ENCODE measurements around the gene C1orf185. TPM values are rescaled to one million over a fixed set of nuclear protein-coding genes. Genes with fewer than 3 reads are reported as not detected.

Gene C1orf185
- total and polyA plus RNA-seq, 9 of the 15 experiments (the other 6 are each of a cell fraction or from before 2014, with no cell fraction given): not detected

DNA sequence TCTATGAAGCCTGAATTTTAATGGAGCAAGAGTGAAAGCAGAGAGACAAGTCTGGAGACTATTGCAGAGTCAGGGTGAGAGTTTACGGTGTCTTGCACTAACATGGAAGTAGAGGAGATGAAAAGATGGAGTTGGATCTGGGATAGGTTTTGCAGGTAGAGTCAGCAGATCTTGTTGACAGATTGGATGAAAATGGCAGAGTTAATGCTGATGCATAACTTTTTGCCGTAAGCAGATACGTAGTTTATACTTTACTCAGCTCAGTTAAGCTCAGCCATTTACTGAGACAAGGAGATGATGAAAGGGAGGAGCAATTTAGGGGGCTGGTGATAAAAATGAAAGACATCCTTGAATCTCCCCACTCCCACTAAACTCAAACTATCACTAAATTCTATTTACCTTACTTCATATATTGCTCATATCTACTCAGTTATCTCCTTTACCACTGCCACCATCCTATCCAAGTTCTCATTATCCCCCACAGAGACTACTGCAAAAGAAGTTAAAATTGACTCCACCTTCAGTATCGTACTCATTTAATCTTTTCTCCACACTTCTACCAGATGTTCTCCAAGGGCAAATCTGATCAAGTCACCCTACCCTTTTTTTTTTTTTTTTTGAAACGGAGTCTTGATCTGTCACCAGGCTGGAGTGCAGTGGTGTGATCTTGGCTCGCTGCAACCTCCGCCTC is 13.8 kb downstream of the C1orf185 start:
- H4K20me1 ChIP-seq (replicated peaks; ENCODE audit: control insufficient read depth, insufficient read depth, low read length): no peaks in the 10 kb centered on the region
- intact Hi-C loops (cut with micrococcal nuclease) (no loop called here), in situ Hi-C loops (cut with MboI) (no loop called here)
- H3K27ac ChIP-seq (ENCODE audit: extremely low read depth, low read depth, low read length): no peak overlapping the region
- CTCF ChIA-PET (ENCODE audit: low intra/inter-chr PET ratio): interaction anchor here (1.1 kb wide), 1 partner anchor 11 kb away, joined by 4 read pairs; no protein-coding TSS in a partner anchor
- ATAC-seq: peak; percentile 57
- no peak overlapping the region for H3K9ac ChIP-seq (ENCODE audit: insufficient read depth in 1 of 2, low read depth in 2 of 2, low read length in 2 of 2)
- H3K4me1 ChIP-seq (replicated peaks in 1 of 2; ENCODE audit: control insufficient read depth in 2 of 2, insufficient read depth in 2 of 2, low read length in 2 of 2): peaks cover 0 to 6% of the 10 kb centered on the region in 2 experiments; a peak in 2 of 5 replicates
- H3K27me3 ChIP-seq (ENCODE audit: control insufficient read depth in 2 of 2, insufficient read depth in 2 of 2, low read length in 2 of 2): peaks cover 9 to 11% of the 10 kb centered on the region in 2 experiments; a peak in 3 of 5 replicates
- no peaks in the 10 kb centered on the region for H3K9me3 ChIP-seq (replicated peaks; ENCODE audit: control insufficient read depth, insufficient read depth, low read depth, low read length)
- no peak overlapping the region; the same call in 1 of the 2 replicates for H3K4me2 ChIP-seq (ENCODE audit: insufficient read depth, low read length)
- DNase-seq (ENCODE audit: extremely low read depth in 1 of 4, low spot score in 3 of 4): no peak
- no peak overlapping the region for H3K4me3 ChIP-seq
- H3K79me2 ChIP-seq (ENCODE audit: control insufficient read depth, insufficient read depth, low read length): no peaks in the 10 kb centered on the region
- POLR2A ChIA-PET: interaction anchor here (0.6 to 1.6 kb wide), 4 partner anchors 13 to 677 kb away, joined by 3 to 4 read pairs (median 3); partner anchors contain the start of gene C1orf185
- FAIRE-seq: no peak
- no peak overlapping the region for H2AFZ ChIP-seq (ENCODE audit: low read depth, low read length)
- no peaks in the 10 kb centered on the region for H3K36me3 ChIP-seq (ENCODE audit: control insufficient read depth, insufficient read depth, low read length)
- BruUV-seq (replicated peaks): no TSS peak
- 8% methylated on average over 7 of the region's 7 CpGs for whole genome bisulfite sequencing (ENCODE audit: insufficient coverage, low coverage, missing lambda C conversion rate)
- no peaks in the 10 kb centered on the region for H3K9me1 ChIP-seq (ENCODE audit: control insufficient read depth, insufficient read depth, low read length)
- TF ChIP-seq, protein P1, sequence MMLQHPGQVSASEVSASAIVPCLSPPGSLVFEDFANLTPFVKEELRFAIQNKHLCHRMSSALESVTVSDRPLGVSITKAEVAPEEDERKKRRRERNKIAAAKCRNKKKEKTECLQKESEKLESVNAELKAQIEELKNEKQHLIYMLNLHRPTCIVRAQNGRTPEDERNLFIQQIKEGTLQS (IDR thresholded peaks at IDR 0.05): peak; percentile 52; the same call in 1 of the 2 replicates
- TF ChIP-seq, protein P1 (CRISPR knock-in tag; conservative IDR thresholded peaks at IDR 0.05): no peak
- TF ChIP-seq, protein P2, sequence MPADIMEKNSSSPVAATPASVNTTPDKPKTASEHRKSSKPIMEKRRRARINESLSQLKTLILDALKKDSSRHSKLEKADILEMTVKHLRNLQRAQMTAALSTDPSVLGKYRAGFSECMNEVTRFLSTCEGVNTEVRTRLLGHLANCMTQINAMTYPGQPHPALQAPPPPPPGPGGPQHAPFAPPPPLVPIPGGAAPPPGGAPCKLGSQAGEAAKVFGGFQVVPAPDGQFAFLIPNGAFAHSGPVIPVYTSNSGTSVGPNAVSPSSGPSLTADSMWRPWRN (IDR thresholded peaks at IDR 0.05; ENCODE audit: low read depth): peak; percentile 73
- no peak for TF ChIP-seq NFIX (CRISPR knock-in tag; IDR thresholded peaks at IDR 0.05; ENCODE audit: low read depth)
- TF ChIP-seq, protein P3, sequence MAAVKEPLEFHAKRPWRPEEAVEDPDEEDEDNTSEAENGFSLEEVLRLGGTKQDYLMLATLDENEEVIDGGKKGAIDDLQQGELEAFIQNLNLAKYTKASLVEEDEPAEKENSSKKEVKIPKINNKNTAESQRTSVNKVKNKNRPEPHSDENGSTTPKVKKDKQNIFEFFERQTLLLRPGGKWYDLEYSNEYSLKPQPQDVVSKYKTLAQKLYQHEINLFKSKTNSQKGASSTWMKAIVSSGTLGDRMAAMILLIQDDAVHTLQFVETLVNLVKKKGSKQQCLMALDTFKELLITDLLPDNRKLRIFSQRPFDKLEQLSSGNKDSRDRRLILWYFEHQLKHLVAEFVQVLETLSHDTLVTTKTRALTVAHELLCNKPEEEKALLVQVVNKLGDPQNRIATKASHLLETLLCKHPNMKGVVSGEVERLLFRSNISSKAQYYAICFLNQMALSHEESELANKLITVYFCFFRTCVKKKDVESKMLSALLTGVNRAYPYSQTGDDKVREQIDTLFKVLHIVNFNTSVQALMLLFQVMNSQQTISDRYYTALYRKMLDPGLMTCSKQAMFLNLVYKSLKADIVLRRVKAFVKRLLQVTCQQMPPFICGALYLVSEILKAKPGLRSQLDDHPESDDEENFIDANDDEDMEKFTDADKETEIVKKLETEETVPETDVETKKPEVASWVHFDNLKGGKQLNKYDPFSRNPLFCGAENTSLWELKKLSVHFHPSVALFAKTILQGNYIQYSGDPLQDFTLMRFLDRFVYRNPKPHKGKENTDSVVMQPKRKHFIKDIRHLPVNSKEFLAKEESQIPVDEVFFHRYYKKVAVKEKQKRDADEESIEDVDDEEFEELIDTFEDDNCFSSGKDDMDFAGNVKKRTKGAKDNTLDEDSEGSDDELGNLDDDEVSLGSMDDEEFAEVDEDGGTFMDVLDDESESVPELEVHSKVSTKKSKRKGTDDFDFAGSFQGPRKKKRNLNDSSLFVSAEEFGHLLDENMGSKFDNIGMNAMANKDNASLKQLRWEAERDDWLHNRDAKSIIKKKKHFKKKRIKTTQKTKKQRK (IDR thresholded peaks at IDR 0.05; ENCODE audit: borderline replicate concordance, low read depth, low read length): no peak
- TF ChIP-seq, protein P4, sequence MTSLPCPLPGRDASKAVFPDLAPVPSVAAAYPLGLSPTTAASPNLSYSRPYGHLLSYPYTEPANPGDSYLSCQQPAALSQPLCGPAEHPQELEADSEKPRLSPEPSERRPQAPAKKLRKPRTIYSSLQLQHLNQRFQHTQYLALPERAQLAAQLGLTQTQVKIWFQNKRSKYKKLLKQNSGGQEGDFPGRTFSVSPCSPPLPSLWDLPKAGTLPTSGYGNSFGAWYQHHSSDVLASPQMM (CRISPR knock-in tag; IDR thresholded peaks at IDR 0.05): no peak
- no peak for TF ChIP-seq ZNF76 (CRISPR knock-in tag; IDR thresholded peaks at IDR 0.05; ENCODE audit: borderline replicate concordance)
- TF ChIP-seq MAFK (IDR thresholded peaks at IDR 0.05; ENCODE audit: low read length): peak; percentile 59
- peak; percentile 59 for TF ChIP-seq MAFF (IDR thresholded peaks at IDR 0.05; ENCODE audit: low read length)
- TF ChIP-seq TEAD4 (IDR thresholded peaks at IDR 0.05; ENCODE audit: low read length): peak; percentile 43; the same call in 1 of the 2 replicates
- no peak for TF ChIP-seq TEAD4 (CRISPR knock-in tag; IDR thresholded peaks at IDR 0.05; ENCODE audit: borderline replicate concordance)
- 0 out of 2 replicates have a peak, but pooled peaks have one; percentile 34 for TF ChIP-seq HDAC2 (IDR thresholded peaks at IDR 0.05)
- no peak for TF ChIP-seq RBM25 (IDR thresholded peaks at IDR 0.05; ENCODE audit: low read depth, low read length, severe bottlenecking)
- 0 out of 2 replicates have a peak, but pooled peaks have one; percentile 21 for TF ChIP-seq RNF2 (IDR thresholded peaks at IDR 0.05)
- TF ChIP-seq CBX3 (IDR thresholded peaks at IDR 0.05; ENCODE audit: borderline replicate concordance in 1 of 2, low read length in 2 of 2): no peak
- TF ChIP-seq ELF4 (CRISPR knock-in tag; IDR thresholded peaks at IDR 0.05): no peak
- TF ChIP-seq TAL1 (IDR thresholded peaks at IDR 0.05): peak; percentile 68

Data from K562 (cell line).